Measurements from ENCODE around the gene TAF13.
"Not testable (repeated sequence)": the region's sequence is repeated elsewhere in the genome, so short reads cannot be mapped to it uniquely, and the experiment has no call there.

TAF13 gene

DNA sequence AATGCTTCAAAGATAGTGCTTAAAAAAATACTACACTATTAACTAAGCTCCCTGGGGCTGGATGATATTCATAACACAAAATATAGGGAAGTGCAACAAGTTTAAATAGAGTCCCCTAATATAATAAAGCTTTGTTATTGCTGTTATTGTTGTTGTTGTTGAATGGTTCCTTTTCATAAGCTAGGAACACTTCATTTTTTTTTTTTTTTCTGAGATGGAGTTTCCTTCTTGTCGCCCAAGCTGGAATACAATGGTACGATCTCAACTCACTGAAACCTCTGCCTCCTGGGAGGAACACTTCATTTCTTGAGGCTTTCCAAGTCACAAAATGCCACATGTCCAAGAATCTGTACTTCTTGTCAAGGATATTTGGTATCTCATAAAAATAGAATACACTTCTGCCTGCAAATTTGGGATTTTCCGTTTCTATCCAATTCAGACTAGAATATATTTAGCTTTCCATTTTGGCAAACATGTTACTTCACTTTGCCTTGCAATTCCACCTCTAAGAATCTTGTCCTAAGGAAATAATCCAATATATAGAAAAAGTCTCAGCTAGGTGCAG, 55.0 kb downstream of the TAF13 start:
- TF ChIP-seq CTCF (IDR thresholded peaks at IDR 0.05; ENCODE audit: low read length, missing control alignments), result no peak
- DNase-seq (ENCODE audit: low read depth), result no peak
- no peak overlapping the region for H3K4me3 ChIP-seq (replicated peaks; ENCODE audit: low read depth, low read length)

- DNase-seq (ENCODE audit: low read depth); H3K4me3 ChIP-seq (replicated peaks; ENCODE audit: low read depth, low read length): not testable (repeated sequence)
These were observed 58.1 kb downstream of the TAF13 start for GRCh38 chr1:109017719-109018118.

DNA sequence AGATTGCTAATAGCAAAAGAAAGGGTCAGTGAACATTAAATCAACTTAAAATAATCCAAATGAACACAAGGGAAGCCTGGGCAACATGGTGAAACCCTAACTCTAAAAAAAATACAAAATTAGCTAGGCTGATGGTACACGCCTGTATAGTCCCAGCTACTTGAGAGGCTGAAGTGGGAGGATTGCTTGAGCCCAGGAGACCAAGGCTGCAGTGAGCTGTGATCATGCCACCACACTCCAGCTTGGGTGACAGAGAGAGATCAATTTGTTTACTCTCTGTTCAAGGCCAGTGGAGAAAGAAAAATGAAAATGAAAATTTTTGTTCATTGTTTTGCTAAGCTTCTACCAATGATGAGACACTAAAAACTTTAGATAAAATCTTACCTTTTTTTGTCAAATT, 58.7 kb downstream of the TAF13 start:
- no peak for DNase-seq (ENCODE audit: low read depth)
- TF ChIP-seq CTCF (IDR thresholded peaks at IDR 0.05; ENCODE audit: low read length, missing control alignments), result no peak
- no peak overlapping the region for H3K4me3 ChIP-seq (replicated peaks; ENCODE audit: low read depth, low read length)

Data from fibroblast of pulmonary artery (primary cell).